Sigmoid colon (tissue), 4 donors: ENCODE measurements around the gene CDKN2B.

Experiments
- EP300 ChIP-seq, 4 donors: sonication (generic); formaldehyde crosslinking; IDR thresholded peaks; one replicate each; pipeline ENCODE4 v1.6.1; 2017; ENCODE audit warnings: antibody characterized with exemption in 4 of 4
- POLR2A ChIP-seq, 2 donors: fragments of 450-650 bp; IDR thresholded peaks; one replicate each; pipeline ENCODE4 v1.6.1; 2016; ENCODE audit warnings: antibody characterized with exemption in 2 of 2, mild to moderate bottlenecking in 2 of 2, moderate library complexity in 2 of 2
- POLR2AphosphoS5 ChIP-seq, 4 donors: sonication (generic); formaldehyde crosslinking; IDR thresholded peaks; one replicate each; pipeline ENCODE4 v1.6.1; 2017; ENCODE audit warnings: antibody characterized with exemption in 4 of 4
- TF ChIP-seq, protein P1 (sequence below), 4 experiments: fragments of 450-650 bp in 3 of 4; fragments of 200-600 bp in 1 of 4; IDR thresholded peaks; one replicate each; pipeline ENCODE4 v1.5.1; 2016 to 2019; ENCODE audit warnings: antibody characterized with exemption in 4 of 4, mild to moderate bottlenecking in 3 of 4, moderate library complexity in 2 of 4

DNA sequence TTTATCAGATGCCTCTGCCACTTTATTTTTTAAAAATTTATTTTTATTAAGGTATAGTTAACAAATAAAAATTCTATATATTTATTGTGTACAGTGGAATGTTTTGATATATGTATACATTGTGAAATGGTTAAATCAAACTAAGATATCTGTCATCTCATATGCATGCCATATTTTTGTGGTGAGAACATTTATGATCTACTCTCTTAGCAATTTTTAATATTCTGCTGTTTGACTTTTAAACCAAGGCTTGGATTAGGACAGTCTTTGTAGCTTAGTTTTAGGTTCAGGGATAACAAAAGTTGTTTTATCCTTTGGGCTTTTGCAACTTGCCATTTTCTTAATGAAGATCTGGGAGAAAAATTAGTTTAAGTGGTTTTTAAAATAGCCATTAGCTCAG, 46.0 kb upstream of the CDKN2B start:
- TF ChIP-seq, protein P1, sequence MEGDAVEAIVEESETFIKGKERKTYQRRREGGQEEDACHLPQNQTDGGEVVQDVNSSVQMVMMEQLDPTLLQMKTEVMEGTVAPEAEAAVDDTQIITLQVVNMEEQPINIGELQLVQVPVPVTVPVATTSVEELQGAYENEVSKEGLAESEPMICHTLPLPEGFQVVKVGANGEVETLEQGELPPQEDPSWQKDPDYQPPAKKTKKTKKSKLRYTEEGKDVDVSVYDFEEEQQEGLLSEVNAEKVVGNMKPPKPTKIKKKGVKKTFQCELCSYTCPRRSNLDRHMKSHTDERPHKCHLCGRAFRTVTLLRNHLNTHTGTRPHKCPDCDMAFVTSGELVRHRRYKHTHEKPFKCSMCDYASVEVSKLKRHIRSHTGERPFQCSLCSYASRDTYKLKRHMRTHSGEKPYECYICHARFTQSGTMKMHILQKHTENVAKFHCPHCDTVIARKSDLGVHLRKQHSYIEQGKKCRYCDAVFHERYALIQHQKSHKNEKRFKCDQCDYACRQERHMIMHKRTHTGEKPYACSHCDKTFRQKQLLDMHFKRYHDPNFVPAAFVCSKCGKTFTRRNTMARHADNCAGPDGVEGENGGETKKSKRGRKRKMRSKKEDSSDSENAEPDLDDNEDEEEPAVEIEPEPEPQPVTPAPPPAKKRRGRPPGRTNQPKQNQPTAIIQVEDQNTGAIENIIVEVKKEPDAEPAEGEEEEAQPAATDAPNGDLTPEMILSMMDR (IDR thresholded peaks at IDR 0.05): no peak
- no peak for TF ChIP-seq EP300 (IDR thresholded peaks at IDR 0.05)
- TF ChIP-seq POLR2AphosphoS5 (IDR thresholded peaks at IDR 0.05): no peak
- no peak for TF ChIP-seq POLR2A (IDR thresholded peaks at IDR 0.05)
